ENCODE results near the gene FXYD3. TPM values are rescaled to one million over a fixed set of nuclear protein-coding genes. Genes with fewer than 3 reads are reported as not detected.

Gene FXYD3
- total RNA-seq, 4 donors from 2014 or later, result 1.2 to 38.8 (median 4.2) TPM

GRCh38 chr19:35138305-35138892, 22.8 kb downstream of the FXYD3 start, which contains the start of gene FXYD1:
Gene FXYD1, plus strand, starts transcription at chr19:35138824. Its CDS starts 1,256 bp downstream, at chr19:35140080.
- TF ChIP-seq CTCF (IDR thresholded peaks at IDR 0.05), result no peak
- TF ChIP-seq EP300 (IDR thresholded peaks at IDR 0.05), result no peak
- TF ChIP-seq POLR2AphosphoS5 (IDR thresholded peaks at IDR 0.05), result no peak
- TF ChIP-seq POLR2A (IDR thresholded peaks at IDR 0.05), result no peak
- peak within 1 kb of the TSS; percentile 24 to 57 for H3K4me3 ChIP-seq
- H3K27ac ChIP-seq, result peak within 1 kb of the TSS; percentile 71 to 92 (median 91)
- peaks cover 0 to 85% (median 21%) of the 10 kb centered on the region in 3 donors for H3K4me1 ChIP-seq
- H3K36me3 ChIP-seq, result peaks cover 0 to 3% of the 10 kb centered on the region in 2 donors
- no peaks in the 10 kb centered on the region for H3K9me3 ChIP-seq
- H3K27me3 ChIP-seq, result peaks cover 37% of the 10 kb centered on the region
- peak; percentile 27 for ATAC-seq
- 10% methylated on average over 2 of the region's 18 CpGs; no CpG with 5 or more reads in 1 of the 2 donors for WGBS, 2 donors (ENCODE audit: low coverage in 1 of 2)

GRCh38 chr19:35140207-35140961, 24.8 kb downstream of the FXYD3 start:
- Histone ChIP-seq H3K4me1 (peaks cover 0 to 83% (median 21%) of the 10 kb centered on the region in 3 donors), H3K4me3 (peak overlapping the region; percentile 24 to 57), H3K36me3 (peaks cover 0 to 3% of the 10 kb centered on the region in 2 donors), H3K27ac (peak overlapping the region; percentile 49 to 92 (median 91)), H3K27me3 (peaks cover 44% of the 10 kb centered on the region), H3K9me3 (no peaks in the 10 kb centered on the region)
- no peak for ATAC-seq
- WGBS, 2 donors (ENCODE audit: low coverage in 1 of 2), result 30 to 45% methylated on average over 6 to 11 of the region's 12 CpGs
- no peak for TF ChIP-seq POLR2AphosphoS5 (IDR thresholded peaks at IDR 0.05)
- TF ChIP-seq EP300 (IDR thresholded peaks at IDR 0.05), result no peak
- TF ChIP-seq CTCF (IDR thresholded peaks at IDR 0.05), result no peak
- TF ChIP-seq POLR2A (IDR thresholded peaks at IDR 0.05), result no peak

- Histone ChIP-seq H3K27me3 (peaks cover 44% of the 10 kb centered on the region), H3K36me3 (peaks cover 0 to 3% of the 10 kb centered on the region in 2 donors), H3K27ac (peak overlapping the region; percentile 49 to 92 (median 91)), H3K9me3 (no peaks in the 10 kb centered on the region), H3K4me1 (peaks cover 0 to 74% (median 21%) of the 10 kb centered on the region in 3 donors), H3K4me3 (peak overlapping the region; percentile 24 to 57)
- WGBS, 2 donors (ENCODE audit: low coverage in 1 of 2), result 4 to 5% methylated on average over 5 to 11 of the region's 48 CpGs
- ATAC-seq, result peak; percentile 64
- TF ChIP-seq CTCF (IDR thresholded peaks at IDR 0.05) (peak in 3 of 4 experiments; percentile 37 to 72 (median 44)), POLR2A (IDR thresholded peaks at IDR 0.05) (peak; percentile 54 to 72), POLR2AphosphoS5 (IDR thresholded peaks at IDR 0.05) (peak; percentile 92), EP300 (IDR thresholded peaks at IDR 0.05) (no peak)
Observed at GRCh38 chr19:35140962-35141836, 25.6 kb downstream of the FXYD3 start.

GRCh38 chr19:35141837-35142605, 26.4 kb downstream of the FXYD3 start:
- no peak for ATAC-seq
- peak overlapping the region in 3 of 4 donors; percentile 31 to 69 (median 40) for H3K27ac ChIP-seq
- TF ChIP-seq POLR2AphosphoS5 (IDR thresholded peaks at IDR 0.05), result no peak
- TF ChIP-seq CTCF (IDR thresholded peaks at IDR 0.05), result no peak
- TF ChIP-seq POLR2A (IDR thresholded peaks at IDR 0.05), result no peak
- TF ChIP-seq EP300 (IDR thresholded peaks at IDR 0.05), result no peak
- H3K9me3 ChIP-seq, result no peaks in the 10 kb centered on the region
- WGBS, 2 donors (ENCODE audit: low coverage in 1 of 2), result 23 to 35% methylated on average over 7 of the region's 21 CpGs
- H3K27me3 ChIP-seq, result peaks cover 44% of the 10 kb centered on the region
- peaks cover 0 to 3% of the 10 kb centered on the region in 2 donors for H3K36me3 ChIP-seq
- peaks cover 0 to 66% (median 21%) of the 10 kb centered on the region in 3 donors for H3K4me1 ChIP-seq
- H3K4me3 ChIP-seq, result peak overlapping the region in 1 of 2 donors; percentile 38

All from gastroesophageal sphincter (tissue), 4 donors.